SK-N-SH (cell line): ENCODE results near the gene PPRC1. TPM values are rescaled to one million over a fixed set of nuclear protein-coding genes. Genes with fewer than 3 reads are reported as not detected.
"Not testable (repeated sequence)": the region's sequence is repeated elsewhere in the genome, so short reads cannot be mapped to it uniquely, and the experiment has no call there.

Source experiments
- CTCF ChIA-PET: fragments of 300-600, 350-600 bp; formaldehyde crosslinking; extraction: SDS; loops from one replicate; lab custom pipeline; 2021; lab: Yijun Ruan, JAX
- POLR2A ChIA-PET: fragments of 350-600 bp; sonication (Branson Sonifier 250); formaldehyde crosslinking; extraction: SDS; loops from one replicate; lab custom pipeline; 2020; ENCODE audit warnings: antibody characterized with exemption, inconsistent platforms; lab: Yijun Ruan, JAX
- DNase-seq: peaks from one replicate; pipeline ENCODE4 v3.0.0; 2012
- H2AFZ ChIP-seq: fragments of 200-600 bp; sonication (generic); 2 replicates; pipeline ENCODE4 v1.8.1; 2016; ENCODE audit warnings: antibody characterized with exemption, mild to moderate bottlenecking, low read depth
- H3F3A ChIP-seq: fragments of 200-600 bp; sonication (generic); replicated peaks from 2 replicates; pipeline ENCODE3; 2016; ENCODE audit warnings: antibody characterized with exemption, mild to moderate bottlenecking; ENCODE audit not compliant: insufficient read depth
- H3K27ac ChIP-seq, 2 experiments: fragments of 200-500 bp in 1 of 2; fragments of 200-600 bp in 1 of 2; sonication (Bioruptor generic) in 1 of 2; sonication (generic), shearing (Covaris generic) in 1 of 2; 2 replicates each; pipeline versions ENCODE4 v1.5.1 to v1.6.1; 2014 to 2016; ENCODE audit warnings: low read depth in 2 of 2, inconsistent platforms in 1 of 2, low read length in 1 of 2, mild to moderate bottlenecking in 1 of 2, mixed read lengths in 1 of 2
- H3K27me3 ChIP-seq: fragments of 200-600 bp; sonication (generic), shearing (Covaris generic); 2 replicates; pipeline ENCODE4 v1.6.1; 2016; ENCODE audit warnings: mixed run types; ENCODE audit not compliant: insufficient read depth
- H3K36me3 ChIP-seq, 2 experiments: fragments of 200-500 bp in 1 of 2; fragments of 200-600 bp in 1 of 2; sonication (Bioruptor generic) in 1 of 2; sonication (generic) in 1 of 2; replicated peaks in 1 of 2; 2 replicates each; pipeline versions ENCODE3 to v1.5.1; 2014 to 2016; ENCODE audit warnings: low read length in 1 of 2, mild to moderate bottlenecking in 1 of 2; ENCODE audit not compliant: insufficient read depth in 2 of 2, control insufficient read depth in 1 of 2
- H3K4me1 ChIP-seq, 2 experiments: fragments of 200-500 bp in 1 of 2; fragments of 200-600 bp in 1 of 2; sonication (Bioruptor generic) in 1 of 2; sonication (generic), shearing (Covaris generic) in 1 of 2; 2 replicates each; pipeline versions ENCODE4 v1.5.1 to v1.6.1; 2014 to 2016; ENCODE audit warnings: low read depth in 1 of 2, low read length in 1 of 2, mixed run types in 1 of 2; ENCODE audit not compliant: insufficient read depth in 2 of 2, control insufficient read depth in 1 of 2
- H3K4me2 ChIP-seq: fragments of 200-600 bp; sonication (generic), shearing (Covaris generic); 2 replicates; pipeline ENCODE4 v1.6.1; 2017; ENCODE audit warnings: mixed run types
- H3K4me3 ChIP-seq, 2 experiments: fragments of 200-500 bp in 1 of 2; fragments of 200-600 bp in 1 of 2; sonication (Bioruptor generic) in 1 of 2; sonication (generic), shearing (Covaris generic) in 1 of 2; 2 replicates each; pipeline versions ENCODE4 v1.5.1 to v1.8.1; 2014 to 2016; ENCODE audit warnings: low read depth in 2 of 2, inconsistent platforms in 1 of 2, low read length in 1 of 2, mild to moderate bottlenecking in 1 of 2, mixed read lengths in 1 of 2, moderate library complexity in 1 of 2
- H3K79me2 ChIP-seq: fragments of 200-600 bp; sonication (generic); 2 replicates; pipeline ENCODE4 v1.8.1; 2017; ENCODE audit warnings: mild to moderate bottlenecking; ENCODE audit not compliant: insufficient read depth
- H3K9ac ChIP-seq: fragments of 200-600 bp; sonication (generic); 2 replicates; pipeline ENCODE4 v1.6.1; 2017; ENCODE audit warnings: mixed run types
- H3K9me2 ChIP-seq: fragments of 200-600 bp; sonication (generic); 2 replicates; pipeline ENCODE4 v1.6.1; 2017; ENCODE audit warnings: mixed run types
- H3K9me3 ChIP-seq: fragments of 200-600 bp; sonication (generic); 2 replicates; pipeline ENCODE4 v1.6.1; 2017; ENCODE audit warnings: mixed run types, mild to moderate bottlenecking, moderate library complexity
- H4K20me1 ChIP-seq: fragments of 200-600 bp; sonication (generic); 2 replicates; pipeline ENCODE4 v1.6.1; 2017; ENCODE audit warnings: mild to moderate bottlenecking, mixed run types; ENCODE audit not compliant: insufficient read depth
- EZH2phosphoT487 ChIP-seq: fragments of 200-600 bp; sonication (generic); IDR thresholded peaks from 2 replicates; pipeline ENCODE4 v1.6.1; 2017; ENCODE audit warnings: low read depth, mixed run types, mild to moderate bottlenecking, antibody characterized with exemption, moderate library complexity, borderline replicate concordance
- FOXJ3 ChIP-seq: sonication (generic); formaldehyde crosslinking; IDR thresholded peaks from 2 replicates; pipeline ENCODE4 v1.5.1; 2020; ENCODE audit warnings: mild to moderate bottlenecking, missing genetic modification reagents
- MEF2A ChIP-seq: IDR thresholded peaks from 2 replicates; pipeline ENCODE4 v1.4.0; 2012; ENCODE audit warnings: low read depth, borderline replicate concordance
- RXRA ChIP-seq: IDR thresholded peaks from 2 replicates; pipeline ENCODE4 v1.4.0; 2012; ENCODE audit warnings: low read depth, mild to moderate bottlenecking, borderline replicate concordance
- SMC3 ChIP-seq: IDR thresholded peaks from 2 replicates; pipeline ENCODE4 v1.6.1; 2012; ENCODE audit warnings: low read depth, low read length, improper control_type of control experiment
- TEAD4 ChIP-seq: IDR thresholded peaks from 2 replicates; pipeline ENCODE4 v1.4.0; 2012; ENCODE audit warnings: mild to moderate bottlenecking, borderline replicate concordance; ENCODE audit not compliant: insufficient read depth
- WGBS: methylation state at CpG from one replicate; pipeline ENCODE4 v1.1.6; 2017; ENCODE audit warnings: low lambda C conversion rate; 5-methylcytosine and 5-hydroxymethylcytosine counted together
- polyA plus RNA-seq, 3 experiments: library from polyadenylated mRNA; depleted of rRNA; stranded (reverse); fragments of >200 nt; gene quantifications; 2 replicates each; pipeline ENCODE4 v1.2.3, GENCODE V29; 2012
- TF ChIP-seq, protein P1 (sequence below): fragments of 200-600 bp; sonication (generic); IDR thresholded peaks from 2 replicates; pipeline ENCODE4 v1.6.1; 2017; ENCODE audit warnings: antibody characterized with exemption, mild to moderate bottlenecking, moderate library complexity

The PPRC1 gene
- polyA plus RNA-seq, 1 of the 3 experiments (the other 2 are of a cell fraction): 23.1 TPM

GRCh38 chr10:102188298-102188940 is 55.6 kb downstream of the PPRC1 start:
- Histone ChIP-seq H3K4me2 (no peak overlapping the region), H3K9me3 (no peaks in the 10 kb centered on the region), H3K9ac (no peak overlapping the region), H3F3A (no peaks in the 10 kb centered on the region), H3K27ac (no peak overlapping the region), H3K4me3 (no peak overlapping the region), H3K4me1 (no peaks in the 10 kb centered on the region; a peak in 1 of 4 replicates), H4K20me1 (no peaks in the 10 kb centered on the region), H3K27me3 (no peaks in the 10 kb centered on the region), H2AFZ (no peak overlapping the region), H3K36me3 (no peaks in the 10 kb centered on the region), H3K79me2 (no peaks in the 10 kb centered on the region), H3K9me2 (no peaks in the 10 kb centered on the region)
- DNase-seq: no peak
- ChIA-PET POLR2A (interaction anchor here (0.5 kb wide), 1 partner anchor 342 kb away, joined by 4 read pairs; no protein-coding TSS in a partner anchor), CTCF (interaction anchor here (0.8 to 3.0 kb wide), 4 partner anchors 19 to 205 kb away, joined by 3 to 14 read pairs (median 4); partner anchors contain the start of gene ELOVL3)
- TF ChIP-seq FOXJ3 (CRISPR knock-in tag): no peak
- TF ChIP-seq MEF2A: no peak
- TF ChIP-seq, protein P1, sequence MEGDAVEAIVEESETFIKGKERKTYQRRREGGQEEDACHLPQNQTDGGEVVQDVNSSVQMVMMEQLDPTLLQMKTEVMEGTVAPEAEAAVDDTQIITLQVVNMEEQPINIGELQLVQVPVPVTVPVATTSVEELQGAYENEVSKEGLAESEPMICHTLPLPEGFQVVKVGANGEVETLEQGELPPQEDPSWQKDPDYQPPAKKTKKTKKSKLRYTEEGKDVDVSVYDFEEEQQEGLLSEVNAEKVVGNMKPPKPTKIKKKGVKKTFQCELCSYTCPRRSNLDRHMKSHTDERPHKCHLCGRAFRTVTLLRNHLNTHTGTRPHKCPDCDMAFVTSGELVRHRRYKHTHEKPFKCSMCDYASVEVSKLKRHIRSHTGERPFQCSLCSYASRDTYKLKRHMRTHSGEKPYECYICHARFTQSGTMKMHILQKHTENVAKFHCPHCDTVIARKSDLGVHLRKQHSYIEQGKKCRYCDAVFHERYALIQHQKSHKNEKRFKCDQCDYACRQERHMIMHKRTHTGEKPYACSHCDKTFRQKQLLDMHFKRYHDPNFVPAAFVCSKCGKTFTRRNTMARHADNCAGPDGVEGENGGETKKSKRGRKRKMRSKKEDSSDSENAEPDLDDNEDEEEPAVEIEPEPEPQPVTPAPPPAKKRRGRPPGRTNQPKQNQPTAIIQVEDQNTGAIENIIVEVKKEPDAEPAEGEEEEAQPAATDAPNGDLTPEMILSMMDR: no peak
- TF ChIP-seq SMC3: no peak
- no peak for TF ChIP-seq RXRA
- no peak for TF ChIP-seq TEAD4
- TF ChIP-seq EZH2phosphoT487: no peak
- 33% methylated on average over 3 of the region's 3 CpGs for WGBS

- CTCF ChIA-PET: interaction anchor here (1.0 to 3.0 kb wide), 3 partner anchors 20 to 204 kb away, joined by 3 to 14 read pairs (median 4); no protein-coding TSS in a partner anchor
- POLR2A ChIA-PET, H2AFZ ChIP-seq: not testable (repeated sequence)
Measured at GRCh38 chr10:102188941-102189898, 56.4 kb downstream of the PPRC1 start.

More at GRCh38 chr10:102188941-102189898, 56.4 kb downstream of the PPRC1 start:
- H3K9ac ChIP-seq, H3K4me1 ChIP-seq, H3K27ac ChIP-seq, H3K79me2 ChIP-seq, H3K36me3 ChIP-seq, H4K20me1 ChIP-seq, H3K9me2 ChIP-seq, H3K27me3 ChIP-seq, H3F3A ChIP-seq, H3K9me3 ChIP-seq, H3K4me2 ChIP-seq, DNase-seq, H3K4me3 ChIP-seq: not testable (repeated sequence)
- WGBS: 48% methylated on average over 7 of the region's 7 CpGs
